Measurements from ENCODE around the gene ADCY5.

- TF ChIP-seq YY1 (IDR thresholded peaks at IDR 0.05; ENCODE audit: insufficient read depth, insufficient read length) (no peak), ZNF274 (IDR thresholded peaks at IDR 0.05; ENCODE audit: low read depth, low read length) (no peak)
These were observed 167.0 kb downstream of the ADCY5 start for GRCh38 chr3:123281929-123282328.

All from NT2/D1 (cell line).